GM18873 (cell line): ENCODE data around the gene ZZZ3.
A peak's percentile ranks its signal among the peaks of the same experiment; 100 is the strongest.
"Not testable (repeated sequence)": the region's sequence is repeated elsewhere in the genome, so short reads cannot be mapped to it uniquely, and the experiment has no call there.

Experiments used
- ATAC-seq: cut with Tn5 transposase; IDR thresholded peaks from one replicate; pipeline ENCODE4 v1.9.1; 2021; ENCODE audit warnings: mild to moderate bottlenecking, moderate library complexity, moderate number of reproducible peaks; ENCODE audit not compliant: unreplicated experiment, low FRiP score

ZZZ3 gene

DNA sequence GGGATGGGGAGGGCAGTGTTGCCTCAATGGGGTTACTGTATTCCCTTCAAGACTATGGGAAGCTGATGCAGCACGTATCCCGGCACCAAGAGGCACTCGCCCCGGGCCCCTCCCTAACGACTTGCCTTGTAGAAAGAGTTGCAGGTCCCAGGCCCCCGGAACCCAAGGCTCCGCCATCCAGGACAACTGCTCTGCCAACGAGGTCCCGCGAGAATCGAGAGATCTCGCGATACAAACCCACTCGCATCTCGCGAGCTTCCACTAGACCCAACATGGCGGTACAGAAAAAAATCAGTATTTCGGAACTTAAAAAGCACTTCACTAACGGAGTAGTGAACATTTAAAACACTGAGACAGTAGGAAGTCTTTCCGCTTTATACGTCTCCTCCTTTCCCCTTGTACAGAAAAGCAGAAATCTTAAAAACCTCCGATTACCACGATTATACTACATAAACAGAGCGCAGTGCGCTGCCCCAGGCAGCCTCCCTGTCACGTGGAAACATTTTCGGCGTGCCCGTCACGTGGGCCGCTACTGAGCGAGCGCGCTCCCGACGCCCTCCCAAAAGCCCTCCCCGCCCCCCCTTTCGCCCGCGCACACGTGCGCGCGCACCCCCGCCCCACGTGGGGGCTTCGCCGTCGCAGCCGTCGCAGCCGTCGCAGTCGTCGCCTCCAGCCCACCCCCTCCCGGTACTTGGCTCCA, at the start of gene ZZZ3:
Gene ZZZ3 (minus strand): TSS at position 199 of the 700 bp plus-strand sequence. CDS start 49,304 bp downstream, outside the sequence.
- peak; percentile 84 for ATAC-seq

DNA sequence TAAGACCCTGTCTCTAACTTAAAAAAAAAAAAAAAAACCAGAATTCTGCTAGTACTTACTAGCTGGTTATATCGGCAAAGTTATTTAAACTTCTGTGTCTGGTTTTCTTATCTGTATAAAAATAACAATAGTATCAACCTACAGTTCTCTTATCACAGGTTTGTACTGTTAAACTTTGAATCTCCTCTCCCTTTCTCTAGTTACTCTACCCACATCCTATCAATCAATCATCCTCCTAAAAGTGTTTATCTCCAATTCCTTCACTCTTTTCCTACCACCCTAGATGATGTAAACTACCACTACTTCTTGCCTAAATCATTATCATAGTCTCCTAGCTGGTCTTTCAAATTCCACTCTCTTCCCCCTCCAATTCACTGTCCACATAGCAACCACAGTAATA, 49.6 kb upstream of the ZZZ3 start:
- no peak for ATAC-seq

DNA sequence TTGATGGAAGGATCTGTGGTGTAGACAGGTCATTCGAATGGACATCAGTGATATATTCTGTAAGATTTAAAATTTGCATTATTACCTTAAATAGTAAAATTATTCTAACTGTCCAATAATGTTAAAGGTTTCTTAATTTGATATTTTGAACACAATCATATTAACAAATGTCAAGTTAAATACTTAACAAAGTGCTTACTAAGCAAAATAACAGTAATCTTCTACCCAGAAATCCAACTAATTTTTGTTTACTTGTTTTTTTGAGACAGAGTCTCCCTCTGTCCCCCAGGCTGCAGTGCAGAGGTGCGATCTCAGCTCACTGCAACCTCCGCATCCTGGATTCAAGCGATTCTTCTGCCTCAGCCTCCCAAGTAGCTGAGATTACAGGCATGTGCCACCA, 43.2 kb upstream of the ZZZ3 start:
- no peak for ATAC-seq

DNA sequence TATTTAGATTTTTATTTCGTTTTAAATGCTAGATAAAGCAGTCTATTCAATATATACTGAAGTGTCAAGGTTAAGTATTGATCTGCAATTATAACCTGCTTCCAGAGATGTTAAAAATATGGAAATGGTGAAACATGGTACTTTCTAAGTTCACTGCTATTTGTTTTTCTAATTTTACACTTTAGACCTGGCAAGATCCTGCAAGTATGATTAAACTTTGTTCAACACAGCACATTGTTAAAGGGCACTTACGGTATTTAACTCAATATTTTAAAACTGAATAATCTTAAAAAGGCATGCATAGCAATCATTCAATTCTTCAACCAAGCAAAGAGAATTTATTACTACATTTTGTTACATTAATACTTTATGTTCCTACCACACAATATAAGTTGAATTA, 35.7 kb upstream of the ZZZ3 start:
- no peak for ATAC-seq

DNA sequence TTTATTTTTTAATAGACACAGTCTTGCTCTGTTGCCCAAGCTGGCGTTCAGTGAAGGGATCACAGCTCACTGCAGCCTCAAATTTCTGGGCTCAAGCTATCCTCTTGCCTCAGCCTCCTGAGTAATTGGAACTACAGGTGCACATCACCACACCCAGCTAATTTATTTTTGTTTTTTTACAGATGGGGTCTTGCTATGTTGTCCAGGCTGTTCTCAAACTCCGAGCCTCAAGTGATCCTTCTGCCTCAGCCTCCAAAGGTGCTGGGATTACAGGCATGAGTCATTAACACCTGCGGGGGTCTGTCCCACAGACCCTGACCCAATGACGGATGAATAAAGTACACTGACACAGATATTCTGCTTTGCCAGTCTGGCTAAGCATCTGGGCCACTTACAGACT, 33.6 kb upstream of the ZZZ3 start:
- ATAC-seq: no peak

DNA sequence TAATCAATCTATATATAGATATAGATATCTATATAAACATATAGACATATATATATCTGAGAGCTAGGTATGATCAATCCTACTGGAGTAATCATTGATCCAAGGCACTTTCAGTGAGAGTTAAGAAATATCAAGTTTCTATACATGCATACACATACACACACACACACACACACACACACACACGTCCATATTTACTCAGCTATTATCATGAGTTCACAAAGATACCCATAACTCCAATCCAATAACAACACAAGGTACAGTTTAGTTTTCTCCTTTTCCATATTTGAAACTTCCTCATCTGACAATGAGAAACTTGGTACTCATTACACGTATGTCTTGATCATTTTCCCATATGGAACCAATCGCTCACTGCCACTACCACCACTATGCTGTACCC, 27.3 kb upstream of the ZZZ3 start:
- ATAC-seq: no peak

DNA sequence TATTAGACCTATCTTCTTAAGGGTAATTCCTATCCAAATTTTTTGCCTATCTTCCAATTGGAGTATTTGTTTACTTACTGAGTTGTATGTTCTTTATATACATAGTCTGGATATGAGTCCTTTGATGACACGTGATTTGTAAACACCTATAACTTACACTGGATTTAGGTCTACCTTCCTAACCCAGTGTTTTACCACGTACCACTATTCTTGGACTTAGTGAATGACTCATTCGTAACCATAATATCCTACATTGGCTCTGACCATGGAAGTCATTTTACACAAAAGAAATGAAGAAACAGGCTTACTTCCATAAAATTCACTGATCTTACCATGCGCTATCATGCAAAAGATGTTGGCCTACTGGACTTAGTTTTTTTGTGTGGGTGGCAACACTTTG, 23.9 kb upstream of the ZZZ3 start:
- no peak for ATAC-seq

DNA sequence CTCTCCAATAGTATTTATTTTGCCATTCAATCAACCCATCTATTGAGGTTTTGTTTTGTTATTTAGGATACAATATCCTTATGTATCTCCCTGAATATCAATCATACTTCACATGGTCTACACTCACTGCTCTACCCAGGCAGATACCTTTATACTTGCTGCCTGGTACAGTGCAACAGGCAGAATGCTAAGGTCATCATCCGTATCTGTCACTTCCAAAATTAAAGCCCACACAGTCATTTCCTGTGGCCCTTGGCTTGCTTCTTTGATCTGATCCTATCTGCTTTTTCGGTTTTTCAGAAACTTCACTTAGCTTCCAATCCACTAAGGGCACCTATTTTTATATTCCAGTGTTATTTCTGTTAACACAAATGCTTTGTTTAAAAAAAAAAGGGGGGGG, 22.3 kb upstream of the ZZZ3 start:
- no peak for ATAC-seq

DNA sequence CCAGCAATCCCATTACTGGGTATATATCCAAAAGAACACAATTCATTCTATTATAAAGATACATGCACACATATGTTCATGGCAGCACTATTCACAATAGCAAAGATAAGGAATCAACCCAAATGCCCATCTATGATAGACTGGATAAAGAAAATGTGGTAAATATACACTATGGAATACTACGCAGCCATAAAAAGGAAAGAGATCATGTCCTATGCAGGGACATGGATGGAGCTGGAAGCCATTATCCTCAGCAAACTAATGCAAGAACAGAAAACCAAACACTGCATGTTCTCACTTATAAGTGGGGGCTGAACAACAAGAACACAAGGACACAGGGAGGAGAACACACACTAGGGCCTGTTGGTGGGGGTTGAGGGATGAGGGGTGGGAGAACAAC, 17.2 kb upstream of the ZZZ3 start:
- not testable (repeated sequence) for ATAC-seq

DNA sequence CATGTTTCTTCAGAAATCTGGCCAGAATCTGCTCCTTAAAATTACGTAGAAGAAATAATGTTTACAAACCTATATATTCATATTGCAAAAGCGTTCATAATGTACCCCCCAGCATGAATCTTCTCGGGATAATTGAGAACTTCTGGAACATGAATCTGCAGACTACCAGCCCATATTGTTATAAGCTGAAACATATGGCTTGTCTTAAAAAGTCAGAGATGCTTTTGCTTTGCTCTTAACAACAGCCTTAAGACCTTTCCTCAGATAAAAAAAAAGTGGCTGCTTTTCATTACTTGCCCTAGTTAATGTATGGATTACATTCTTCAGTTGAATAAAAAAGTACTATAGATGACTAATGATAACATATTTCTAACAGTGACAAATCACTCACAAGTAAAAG, 15.0 kb upstream of the ZZZ3 start:
- ATAC-seq: no peak

DNA sequence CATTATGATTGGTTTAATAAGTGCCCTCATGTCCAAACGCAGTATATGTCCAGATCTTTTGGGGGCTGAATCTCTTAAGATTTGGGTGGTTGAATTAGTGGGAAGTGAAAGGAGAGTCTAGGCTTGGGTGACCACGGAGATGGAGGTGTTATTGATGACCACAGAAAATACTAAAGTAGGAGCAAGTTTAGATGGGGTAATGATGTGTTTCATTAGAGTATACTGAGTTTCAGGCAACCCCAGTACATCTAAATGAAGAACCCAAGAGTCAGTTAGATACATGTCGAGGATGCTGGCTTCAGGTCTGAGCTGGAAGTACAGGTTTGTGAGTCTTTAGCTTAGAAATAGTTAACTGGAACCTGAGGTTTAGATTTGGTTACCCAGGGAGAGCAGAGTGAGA, 6.5 kb upstream of the ZZZ3 start:
- no peak for ATAC-seq

DNA sequence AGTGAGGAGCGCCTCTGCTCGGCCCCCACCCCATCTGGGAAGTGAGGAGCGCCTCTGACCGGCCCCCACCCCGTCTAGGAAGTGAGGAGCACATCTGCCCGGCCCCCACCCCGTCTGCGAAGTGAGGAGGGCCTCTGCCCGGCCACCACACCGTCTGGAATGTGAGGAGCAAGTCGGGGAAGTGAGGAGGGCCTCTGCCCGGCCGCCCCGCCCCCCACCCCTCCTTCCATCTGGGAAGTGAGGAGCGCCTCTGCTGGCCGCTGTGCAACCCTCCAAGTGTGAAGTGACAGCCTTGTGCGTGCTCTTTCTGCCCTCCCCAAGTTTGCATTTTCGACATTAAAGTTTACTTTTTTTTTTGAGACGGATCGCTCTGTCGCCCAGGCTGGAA, 5.1 kb upstream of the ZZZ3 start:
- no peak for ATAC-seq

DNA sequence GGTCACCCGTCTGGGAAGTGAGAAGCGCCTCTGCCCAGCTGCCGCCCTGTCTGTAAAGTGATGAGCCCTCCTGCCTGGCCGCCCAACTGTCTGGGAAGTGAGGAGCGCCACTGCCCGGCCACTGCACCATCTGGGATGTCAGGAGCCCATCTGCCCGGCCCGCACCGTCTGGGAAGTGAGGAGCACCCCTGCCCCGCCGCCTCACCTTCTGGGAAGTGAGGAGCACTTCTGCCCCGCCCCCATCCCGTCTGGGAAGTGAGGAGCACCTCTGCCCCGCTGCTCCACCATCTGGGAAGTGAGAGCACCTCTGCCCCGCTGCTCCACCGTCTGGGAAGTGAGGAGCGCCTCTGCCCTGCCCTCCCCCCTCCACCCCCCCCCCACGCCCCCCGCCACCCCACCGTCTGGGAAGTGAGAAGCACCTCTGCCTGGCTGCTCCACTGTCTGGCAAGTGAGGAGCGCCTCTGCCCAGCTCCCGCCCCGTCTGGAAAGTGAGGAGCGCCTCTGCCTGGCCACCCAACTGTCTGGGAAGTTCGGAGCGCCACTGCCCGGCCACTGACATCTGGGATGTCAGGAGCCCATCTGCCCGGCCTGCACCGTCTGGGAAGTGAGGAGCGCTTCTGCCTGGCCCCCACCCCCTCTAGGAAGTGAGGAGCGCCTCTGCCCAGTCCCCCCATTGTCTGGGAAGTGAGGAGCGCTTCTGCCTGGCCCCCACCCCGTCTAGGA, 4.5 kb upstream of the ZZZ3 start:
- no peak for ATAC-seq

DNA sequence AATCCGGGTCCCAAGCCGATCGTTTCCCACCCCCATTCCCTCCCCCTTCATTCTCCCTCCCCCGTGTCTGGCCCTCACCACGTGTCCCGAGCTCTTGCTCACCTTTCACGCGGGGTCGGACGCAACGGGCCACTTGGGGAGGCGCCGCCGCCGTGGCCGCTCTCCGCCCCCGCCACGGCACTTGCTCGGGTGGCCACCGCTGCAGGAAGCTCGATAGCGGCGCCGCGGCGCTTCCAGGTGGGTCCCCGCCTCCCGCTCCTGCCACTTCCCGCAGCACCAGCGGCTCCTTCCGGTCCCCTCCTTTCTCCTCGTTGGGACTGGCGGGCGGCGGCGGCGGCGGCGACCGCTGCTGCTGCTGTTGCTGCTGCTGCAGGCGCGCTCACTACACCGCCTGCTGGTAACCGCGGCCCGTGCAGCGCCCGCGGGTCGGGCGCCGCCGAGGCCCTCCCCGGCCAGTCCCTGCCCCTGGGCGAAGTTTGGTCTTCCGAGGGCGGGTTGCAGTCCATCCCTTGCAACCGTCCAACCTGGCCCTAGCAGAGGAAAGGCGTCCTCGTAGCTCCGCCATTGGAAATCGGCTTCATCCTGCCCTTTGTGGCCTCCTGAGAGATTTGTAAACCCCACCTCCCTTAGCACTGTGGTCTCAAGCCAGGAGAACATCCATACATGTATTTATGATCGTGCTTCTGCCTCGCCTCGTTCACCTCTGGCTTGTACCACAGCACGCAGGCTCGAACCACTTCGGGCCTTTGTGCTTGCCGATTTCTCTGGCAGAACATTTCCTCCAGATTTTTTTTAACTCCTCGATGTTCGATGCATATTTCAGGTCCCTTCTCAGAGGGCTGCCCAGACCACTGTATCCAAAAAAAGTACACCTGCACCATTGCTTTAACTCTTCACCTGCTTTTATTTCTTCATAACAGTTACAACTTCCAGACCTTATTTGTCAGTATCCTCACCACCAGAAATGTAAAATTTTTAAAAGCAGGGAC, 996 bp upstream of the ZZZ3 start:
- peak; percentile 57 for ATAC-seq

DNA sequence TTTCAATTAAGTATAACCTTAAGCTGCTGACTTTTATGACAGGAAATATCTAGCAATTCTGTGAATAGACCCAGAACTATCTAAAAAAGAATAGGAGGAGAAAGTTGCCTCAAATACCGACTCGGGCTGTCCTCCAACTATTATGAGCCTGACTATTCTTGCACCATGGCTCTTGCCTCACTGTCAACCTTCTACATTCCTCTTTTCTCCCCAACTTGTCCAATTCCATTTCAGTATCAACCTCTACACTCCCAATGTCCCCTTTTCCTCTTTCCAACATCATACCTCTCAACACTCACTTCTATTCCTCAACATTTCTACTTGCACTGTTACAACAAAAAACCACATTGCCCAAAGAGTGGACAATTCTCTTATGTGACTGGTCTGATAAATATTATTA, 2.3 kb downstream of the ZZZ3 start:
- no peak for ATAC-seq

DNA sequence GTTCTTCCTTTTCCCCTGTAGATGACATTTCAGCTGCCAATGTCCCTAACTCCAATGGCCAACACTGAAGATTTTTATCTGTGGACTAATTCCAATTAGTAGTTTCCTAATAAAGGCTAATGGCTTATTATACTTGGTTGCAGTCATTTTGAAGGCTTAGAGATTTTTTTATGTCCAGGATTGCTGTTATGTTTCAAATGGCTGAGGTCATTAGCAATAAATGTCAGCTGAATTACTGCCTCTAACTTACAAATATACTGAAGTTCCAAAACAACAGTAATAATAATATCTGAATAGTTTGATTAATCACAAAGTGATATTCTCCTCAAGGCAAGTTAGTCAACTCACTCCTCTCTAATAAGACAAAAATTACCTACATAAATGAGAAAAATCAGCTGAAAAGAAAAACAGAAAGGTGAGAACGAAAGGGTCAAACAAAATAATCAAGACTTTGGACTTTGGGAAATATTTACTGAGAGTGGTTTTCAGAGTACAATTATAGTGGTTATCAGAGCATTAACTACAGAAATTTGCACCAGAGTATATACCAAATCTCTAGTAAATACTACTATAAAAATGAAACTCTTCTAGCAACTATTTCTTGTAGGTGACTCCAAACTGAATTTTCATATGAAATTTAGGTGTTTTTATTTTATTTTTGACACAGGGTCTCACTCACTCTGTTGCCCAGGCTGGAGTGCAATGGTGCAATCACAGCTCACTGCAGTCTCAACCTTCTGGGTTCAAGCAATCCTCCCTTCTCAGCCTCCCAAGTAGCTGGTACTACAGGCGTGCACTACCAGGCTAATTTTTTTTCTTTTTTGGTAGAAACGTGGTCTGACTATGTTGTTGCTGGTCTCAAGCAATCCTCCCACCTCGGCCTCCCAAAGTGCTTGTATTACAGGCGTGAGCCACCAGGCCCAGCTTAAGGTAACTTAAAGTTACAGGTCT, 3.5 kb downstream of the ZZZ3 start:
- no peak for ATAC-seq

DNA sequence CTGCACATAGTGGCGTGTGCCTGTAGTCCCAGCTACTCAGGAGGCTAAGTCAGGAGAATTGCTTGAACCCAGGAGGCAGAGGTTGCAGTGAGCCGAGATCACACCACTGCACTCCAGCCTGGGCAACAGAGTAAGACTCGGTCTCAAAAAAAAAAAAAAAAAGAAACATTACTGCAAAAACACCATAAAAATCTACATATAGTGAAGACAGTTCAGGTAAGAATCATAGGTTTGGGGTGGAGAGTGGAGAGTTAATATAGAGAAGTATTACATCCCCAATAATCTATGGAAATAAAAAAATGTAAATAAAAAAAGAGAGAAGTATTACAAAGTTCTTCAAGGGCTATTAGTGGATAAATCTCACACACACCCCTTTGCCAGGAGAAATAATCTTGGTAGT, 7.7 kb downstream of the ZZZ3 start:
- not testable (repeated sequence) for ATAC-seq

DNA sequence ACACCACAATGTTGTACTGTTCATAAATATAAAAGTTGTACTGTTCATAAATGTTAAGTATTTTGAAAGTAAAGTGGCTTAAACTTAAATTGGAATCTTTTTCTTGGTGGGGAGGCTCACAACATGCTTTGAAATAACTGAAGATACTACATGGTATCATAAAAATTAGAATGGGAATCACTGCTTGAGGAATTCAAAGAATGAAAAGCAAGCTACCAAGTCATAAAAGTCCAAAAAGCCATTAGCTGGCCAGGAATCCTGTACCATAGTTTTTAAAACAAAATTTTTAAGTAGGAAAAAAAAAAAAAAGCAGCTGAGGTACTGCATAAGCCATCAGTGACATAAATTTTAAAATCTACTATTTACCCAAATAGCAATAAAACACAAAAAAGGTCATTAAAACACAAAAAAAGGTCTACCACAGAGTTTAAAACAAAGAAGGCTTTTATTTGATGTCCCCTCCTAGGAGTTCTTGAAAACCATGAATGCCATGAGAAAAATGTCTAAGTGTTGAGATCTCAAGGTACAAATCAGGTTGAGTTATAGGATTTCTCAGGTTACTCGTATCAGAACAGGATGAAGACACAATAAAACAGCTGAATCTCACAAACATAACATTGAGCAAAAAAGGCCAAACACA, 8.6 kb downstream of the ZZZ3 start:
- ATAC-seq: no peak

DNA sequence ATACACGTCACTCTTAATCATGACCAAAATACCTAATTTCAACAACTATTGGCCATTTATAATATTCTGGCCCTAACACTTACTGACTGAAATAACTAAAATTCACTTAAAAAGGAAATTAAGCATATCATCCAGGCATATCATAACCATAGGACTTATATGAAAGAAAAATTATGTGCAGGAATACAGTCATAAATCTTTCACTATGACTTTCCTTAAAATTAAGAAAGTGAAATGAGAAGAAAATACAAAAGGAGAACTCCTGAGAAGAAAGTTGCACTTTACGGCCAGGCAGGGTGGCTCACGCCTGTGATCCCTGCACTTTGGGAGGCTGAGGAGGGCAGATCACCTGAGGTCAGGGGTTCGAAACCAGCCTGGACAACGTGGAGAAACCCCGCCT, 9.4 kb downstream of the ZZZ3 start:
- no peak for ATAC-seq

DNA sequence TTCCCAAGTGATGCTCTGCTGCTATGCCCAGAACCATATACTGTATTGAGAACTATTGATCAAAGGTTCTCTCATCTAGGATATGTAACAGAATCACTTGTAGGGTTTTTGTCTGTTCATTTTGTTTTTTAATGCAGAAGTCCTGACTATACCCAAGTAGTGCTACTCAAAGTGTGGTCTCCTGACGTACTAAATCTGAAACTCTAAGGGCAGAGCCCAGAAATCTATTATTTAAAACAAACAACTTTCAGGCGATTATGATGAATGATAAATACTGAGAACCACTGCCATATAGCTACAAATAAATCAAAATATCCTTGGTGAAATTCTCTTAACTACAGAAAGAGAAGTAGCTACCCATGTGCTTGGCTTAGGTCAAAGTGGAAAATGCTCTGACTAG, 10.1 kb downstream of the ZZZ3 start:
- ATAC-seq: no peak
